Measurements from ENCODE around the gene MGMT. TPM values are rescaled to one million over a fixed set of nuclear protein-coding genes. Genes with fewer than 3 reads are reported as not detected.

MGMT gene
- polyA plus RNA-seq, 3 donors: 9.5 to 23.5 (median 17.5) TPM

GRCh38 chr10:129604333-129605032, 137.4 kb downstream of the MGMT start:
- Mint-ChIP-seq H3K9me3 (peaks cover 6 to 13% (median 7%) of the 10 kb centered on the region in 7 donors), H3K4me3 (no peak overlapping the region), H3K27ac (no peak overlapping the region), H3K36me3 (peaks cover 3 to 6% of the 10 kb centered on the region in 2 donors), H3K27me3 (ENCODE audit: low read depth in 3 of 3) (peaks cover 0 to 2% (median 0%) of the 10 kb centered on the region in 3 donors), H3K4me1 (peaks cover 3% of the 10 kb centered on the region)
- Histone ChIP-seq H4K20me1 (ENCODE audit: insufficient read depth, low read length) (no peaks in the 10 kb centered on the region), H3K9me3 (replicated peaks in 1 of 2; ENCODE audit: control insufficient read depth in 1 of 2, insufficient read depth in 1 of 2, low read length in 2 of 2) (peaks cover 0 to 10% of the 10 kb centered on the region in 2 donors), H3K4me1 (ENCODE audit: control insufficient read depth in 1 of 2, insufficient read depth in 2 of 2, low read length in 2 of 2) (no peaks in the 10 kb centered on the region), H3K4me3 (replicated peaks in 1 of 3; ENCODE audit: low read depth in 2 of 3, low read length in 3 of 3) (no peak overlapping the region), H3K27ac (ENCODE audit: low read depth in 1 of 2, low read length in 2 of 2) (no peak overlapping the region), H3K36me3 (replicated peaks in 1 of 2; ENCODE audit: control insufficient read depth in 1 of 2, insufficient read depth in 2 of 2, low read length in 2 of 2) (no peaks in the 10 kb centered on the region), H3K9ac (ENCODE audit: insufficient read depth, low read length, poor library complexity, severe bottlenecking) (no peak overlapping the region), H2AFZ (ENCODE audit: insufficient read depth, low read depth, low read length, poor library complexity, severe bottlenecking) (no peak overlapping the region), H3K79me2 (ENCODE audit: insufficient read depth, low read length) (no peaks in the 10 kb centered on the region), H3K27me3 (ENCODE audit: control insufficient read depth in 2 of 2, insufficient read depth in 2 of 2, low read length in 2 of 2) (no peaks in the 10 kb centered on the region), H3K4me2 (replicated peaks; ENCODE audit: extremely low read depth, low read length, poor library complexity, severe bottlenecking) (no peak overlapping the region)
- no peak for DNase-seq
- intact Hi-C loops (cut with micrococcal nuclease): no loop called here
- TF ChIP-seq CTCF (IDR thresholded peaks at IDR 0.05): no peak
- 97% methylated on average over 6 of the region's 10 CpGs for WGBS (ENCODE audit: insufficient coverage)

- peaks cover 3 to 8% of the 10 kb centered on the region in 2 donors for H3K36me3 Mint-ChIP-seq
- no peaks in the 10 kb centered on the region for H3K36me3 ChIP-seq (replicated peaks in 1 of 2; ENCODE audit: control insufficient read depth in 1 of 2, insufficient read depth in 2 of 2, low read length in 2 of 2)
- no peak overlapping the region for H3K27ac Mint-ChIP-seq
- H3K79me2 ChIP-seq (ENCODE audit: insufficient read depth, low read length): no peaks in the 10 kb centered on the region
- H3K27me3 ChIP-seq (ENCODE audit: control insufficient read depth in 2 of 2, insufficient read depth in 2 of 2, low read length in 2 of 2): no peaks in the 10 kb centered on the region
- WGBS (ENCODE audit: insufficient coverage): 93% methylated on average over 3 of the region's 11 CpGs
- no peak overlapping the region for H3K27ac ChIP-seq (ENCODE audit: low read depth in 1 of 2, low read length in 2 of 2)
- H3K4me2 ChIP-seq (replicated peaks; ENCODE audit: extremely low read depth, low read length, poor library complexity, severe bottlenecking): no peak overlapping the region
- peaks cover 6 to 19% (median 10%) of the 10 kb centered on the region in 7 donors for H3K9me3 Mint-ChIP-seq
- TF ChIP-seq CTCF (IDR thresholded peaks at IDR 0.05): no peak
- intact Hi-C loops (cut with micrococcal nuclease): no loop called here
- no peaks in the 10 kb centered on the region for H3K4me1 ChIP-seq (ENCODE audit: control insufficient read depth in 1 of 2, insufficient read depth in 2 of 2, low read length in 2 of 2)
- H3K4me3 ChIP-seq (replicated peaks in 1 of 3; ENCODE audit: low read depth in 2 of 3, low read length in 3 of 3): no peak overlapping the region
- no peak overlapping the region for H2AFZ ChIP-seq (ENCODE audit: insufficient read depth, low read depth, low read length, poor library complexity, severe bottlenecking)
- peaks cover 3% of the 10 kb centered on the region for H3K4me1 Mint-ChIP-seq
- peaks cover 0 to 7% (median 0%) of the 10 kb centered on the region in 3 donors for H3K27me3 Mint-ChIP-seq (ENCODE audit: low read depth in 3 of 3)
- no peak overlapping the region for H3K9ac ChIP-seq (ENCODE audit: insufficient read depth, low read length, poor library complexity, severe bottlenecking)
- no peak overlapping the region for H3K4me3 Mint-ChIP-seq
- H3K9me3 ChIP-seq (replicated peaks in 1 of 2; ENCODE audit: control insufficient read depth in 1 of 2, insufficient read depth in 1 of 2, low read length in 2 of 2): peaks cover 0 to 17% of the 10 kb centered on the region in 2 donors
- DNase-seq: no peak
- H4K20me1 ChIP-seq (ENCODE audit: insufficient read depth, low read length): no peaks in the 10 kb centered on the region
Measured at GRCh38 chr10:129605266-129605985, 138.4 kb downstream of the MGMT start.

All from CD14-positive monocyte (primary cell).